Parathyroid adenoma (tissue), 2 donors: ENCODE measurements around the gene PGF.

Experiments
- H2AFZ ChIP-seq: fragments of 300-600 bp; sonication (generic); one replicate; pipeline ENCODE4 v1.7.0; 2017; ENCODE audit warnings: antibody characterized with exemption, mild to moderate bottlenecking
- H3K27ac ChIP-seq: fragments of 300-600 bp; sonication (generic); one replicate; pipeline ENCODE4 v1.7.0; 2017
- H3K27me3 ChIP-seq: fragments of 300-600 bp; sonication (generic); one replicate; pipeline ENCODE4 v1.7.0; 2017; ENCODE audit warnings: low read length; ENCODE audit not compliant: control insufficient read depth, insufficient read depth
- H3K36me3 ChIP-seq: fragments of 300-600 bp; sonication (generic); one replicate; pipeline ENCODE4 v1.7.0; 2017; ENCODE audit warnings: low read length; ENCODE audit not compliant: control insufficient read depth, insufficient read depth
- H3K4me1 ChIP-seq: fragments of 300-600 bp; sonication (generic); one replicate; pipeline ENCODE4 v1.7.0; 2017; ENCODE audit warnings: control low read depth
- H3K4me2 ChIP-seq: fragments of 300-600 bp; sonication (generic); one replicate; pipeline ENCODE4 v1.7.0; 2017; ENCODE audit warnings: low read length
- H3K4me3 ChIP-seq: fragments of 300-600 bp; sonication (generic); one replicate; pipeline ENCODE4 v1.7.0; 2017; ENCODE audit warnings: low read depth, low read length
- H3K79me2 ChIP-seq: fragments of 300-600 bp; sonication (generic); one replicate; pipeline ENCODE4 v1.7.0; 2017; ENCODE audit warnings: control low read depth
- H3K9ac ChIP-seq: fragments of 300-600 bp; sonication (generic); one replicate; pipeline ENCODE4 v1.7.0; 2017; ENCODE audit warnings: mild to moderate bottlenecking
- H3K9me3 ChIP-seq: fragments of 300-600 bp; sonication (generic); one replicate; pipeline ENCODE4 v1.7.0; 2017; ENCODE audit warnings: low read length; ENCODE audit not compliant: control insufficient read depth
- CTCF ChIP-seq: fragments of 300-600 bp; sonication (generic); IDR thresholded peaks from one replicate; pipeline ENCODE4 v1.7.0; 2017; ENCODE audit warnings: antibody characterized with exemption, mild to moderate bottlenecking
- donor health status: primary hyperparathyroidism.

PGF gene

GRCh38 chr14:74960736-74961135, 5.3 kb upstream of the PGF start:
- no peaks in the 10 kb centered on the region for H3K27me3 ChIP-seq
- no peaks in the 10 kb centered on the region for H3K9me3 ChIP-seq
- H2AFZ ChIP-seq = no peak overlapping the region
- H3K4me3 ChIP-seq = no peak overlapping the region
- H3K79me2 ChIP-seq = no peaks in the 10 kb centered on the region
- no peak overlapping the region for H3K4me2 ChIP-seq
- no peak overlapping the region for H3K9ac ChIP-seq
- H3K4me1 ChIP-seq = peaks cover 21% of the 10 kb centered on the region
- H3K27ac ChIP-seq = no peak overlapping the region
- TF ChIP-seq CTCF = no peak
- no peaks in the 10 kb centered on the region for H3K36me3 ChIP-seq

GRCh38 chr14:74959596-74960180, 4.3 kb upstream of the PGF start:
- TF ChIP-seq CTCF = no peak
- H3K79me2 ChIP-seq = no peaks in the 10 kb centered on the region
- H3K4me1 ChIP-seq = peaks cover 26% of the 10 kb centered on the region
- no peak overlapping the region for H3K4me2 ChIP-seq
- H3K4me3 ChIP-seq = no peak overlapping the region
- H2AFZ ChIP-seq = no peak overlapping the region
- no peaks in the 10 kb centered on the region for H3K9me3 ChIP-seq
- no peaks in the 10 kb centered on the region for H3K36me3 ChIP-seq
- H3K27me3 ChIP-seq = no peaks in the 10 kb centered on the region
- no peak overlapping the region for H3K27ac ChIP-seq
- no peak overlapping the region for H3K9ac ChIP-seq

GRCh38 chr14:74956280-74957072, 1.1 kb upstream of the PGF start:
- peak overlapping the region; percentile 55 for H3K27ac ChIP-seq
- TF ChIP-seq CTCF = no peak

DNA sequence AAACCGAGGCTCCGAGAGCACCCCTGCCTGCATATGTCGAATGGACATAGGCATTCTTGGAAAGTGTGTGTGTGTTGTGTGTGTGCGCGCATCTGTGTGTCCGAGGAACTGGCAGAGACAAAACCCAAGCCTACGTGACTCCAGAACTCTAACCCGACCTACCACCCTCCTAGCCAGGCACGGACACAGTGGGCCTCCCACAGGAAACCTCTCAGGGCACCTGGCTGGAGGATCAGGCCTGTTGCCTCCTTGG, 556 bp upstream of the PGF start:
- Histone ChIP-seq H3K27me3 (no peaks in the 10 kb centered on the region), H3K36me3 (no peaks in the 10 kb centered on the region), H3K79me2 (no peaks in the 10 kb centered on the region), H3K4me2 (peak overlapping the region; percentile 67), H3K27ac (peak overlapping the region; percentile 55), H3K9ac (no peak overlapping the region), H3K4me1 (peaks cover 15% of the 10 kb centered on the region), H3K9me3 (no peaks in the 10 kb centered on the region), H2AFZ (peak overlapping the region; percentile 70), H3K4me3 (no peak overlapping the region)
- TF ChIP-seq CTCF = no peak

More at GRCh38 chr14:74956280-74957072, 1.1 kb upstream of the PGF start:
- H3K9ac ChIP-seq = no peak overlapping the region
- no peaks in the 10 kb centered on the region for H3K27me3 ChIP-seq
- no peaks in the 10 kb centered on the region for H3K79me2 ChIP-seq
- H3K4me3 ChIP-seq = no peak overlapping the region
- no peaks in the 10 kb centered on the region for H3K36me3 ChIP-seq
- H3K4me1 ChIP-seq = peaks cover 15% of the 10 kb centered on the region
- no peak overlapping the region for H2AFZ ChIP-seq
- no peak overlapping the region for H3K4me2 ChIP-seq
- no peaks in the 10 kb centered on the region for H3K9me3 ChIP-seq

- Histone ChIP-seq H2AFZ (peak overlapping the region; percentile 70), H3K9ac (no peak overlapping the region), H3K79me2 (no peaks in the 10 kb centered on the region), H3K4me1 (peaks cover 15% of the 10 kb centered on the region), H3K36me3 (no peaks in the 10 kb centered on the region), H3K4me2 (peak overlapping the region; percentile 67), H3K9me3 (no peaks in the 10 kb centered on the region), H3K4me3 (peak overlapping the region; percentile 35), H3K27ac (peak overlapping the region; percentile 49), H3K27me3 (no peaks in the 10 kb centered on the region)
- no peak for TF ChIP-seq CTCF
Measured at GRCh38 chr14:74954947-74955228, 509 bp downstream of the PGF start.
